ENCODE measurements around the gene MOSPD3. TPM values are rescaled to one million over a fixed set of nuclear protein-coding genes. Genes with fewer than 3 reads are reported as not detected.

The MOSPD3 gene
- polyA plus RNA-seq, 1 donor (not counting 4 experiments of a cell fraction or from before 2014, with no cell fraction given) = 5.5 TPM

GRCh38 chr7:100603726-100604027, 8.7 kb upstream of the MOSPD3 start:
- no peak overlapping the region for H3K9ac ChIP-seq (ENCODE audit: control insufficient read depth, extremely low read depth, insufficient read depth, low read length)
- H2AFZ ChIP-seq (ENCODE audit: control insufficient read depth, low read length) = peak overlapping the region; percentile 66
- no peak overlapping the region for H3K27ac ChIP-seq (ENCODE audit: control insufficient read depth, insufficient read depth, low read length)
- no peak for DNase-seq (ENCODE audit: low read depth, low spot score)
- peak overlapping the region; percentile 73 for H3K4me2 ChIP-seq (ENCODE audit: control insufficient read depth, extremely low read depth, insufficient read depth, low read depth, low read length)
- H3K79me2 ChIP-seq (ENCODE audit: control insufficient read depth, insufficient read depth, low read length) = no peaks in the 10 kb centered on the region
- TF ChIP-seq EZH2 (IDR thresholded peaks at IDR 0.05; ENCODE audit: low read length) = no peak
- TF ChIP-seq CTCF (optimal IDR thresholded peaks at IDR 0.05 in 1 of 3, IDR thresholded peaks at IDR 0.05 in 1 of 3, conservative IDR thresholded peaks at IDR 0.05 in 1 of 3; ENCODE audit: extremely low read depth in 1 of 3, insufficient read depth in 2 of 3, low read length in 3 of 3) = no peak
- H4K20me1 ChIP-seq (ENCODE audit: control insufficient read depth, extremely low read depth, insufficient read depth, low read length) = no peaks in the 10 kb centered on the region
- no peaks in the 10 kb centered on the region for H3K27me3 ChIP-seq (ENCODE audit: control insufficient read depth, extremely low read depth, insufficient read depth, low read length)
- H3K9me1 ChIP-seq (ENCODE audit: control insufficient read depth, extremely low read depth, insufficient read depth, low read length) = no peaks in the 10 kb centered on the region
- H3K36me3 ChIP-seq (ENCODE audit: control insufficient read depth in 2 of 2, extremely low read depth in 1 of 2, insufficient read depth in 2 of 2, low read length in 2 of 2) = no peaks in the 10 kb centered on the region
- dilution Hi-C loops (cut with MboI; ENCODE audit: extremely low pct_ligation_motif_present, low sequenced_read_pairs) = no loop called here
- H3K4me1 ChIP-seq (ENCODE audit: control insufficient read depth, extremely low read depth, insufficient read depth, low read length) = peaks cover 6% of the 10 kb centered on the region
- FAIRE-seq = no peak
- peak overlapping the region in 2 of 3 experiments; percentile 27 to 54 for H3K4me3 ChIP-seq (ENCODE audit: control insufficient read depth in 2 of 3, extremely low read depth in 1 of 3, insufficient read depth in 2 of 3, low read depth in 1 of 3, low read length in 3 of 3)
- no peaks in the 10 kb centered on the region for H3K9me3 ChIP-seq (ENCODE audit: control insufficient read depth, low read depth, low read length)

GRCh38 chr7:100604028-100604975, 8.0 kb upstream of the MOSPD3 start:
- H3K9me3 ChIP-seq (ENCODE audit: control insufficient read depth, low read depth, low read length) = no peaks in the 10 kb centered on the region
- FAIRE-seq = no peak
- H3K79me2 ChIP-seq (ENCODE audit: control insufficient read depth, insufficient read depth, low read length) = no peaks in the 10 kb centered on the region
- H3K9me1 ChIP-seq (ENCODE audit: control insufficient read depth, extremely low read depth, insufficient read depth, low read length) = no peaks in the 10 kb centered on the region
- no peak overlapping the region for H3K27ac ChIP-seq (ENCODE audit: control insufficient read depth, insufficient read depth, low read length)
- no peaks in the 10 kb centered on the region for H4K20me1 ChIP-seq (ENCODE audit: control insufficient read depth, extremely low read depth, insufficient read depth, low read length)
- H3K27me3 ChIP-seq (ENCODE audit: control insufficient read depth, extremely low read depth, insufficient read depth, low read length) = no peaks in the 10 kb centered on the region
- peak overlapping the region; percentile 54 to 73 (median 63) for H3K4me3 ChIP-seq (ENCODE audit: control insufficient read depth in 2 of 3, extremely low read depth in 1 of 3, insufficient read depth in 2 of 3, low read depth in 1 of 3, low read length in 3 of 3)
- H3K9ac ChIP-seq (ENCODE audit: control insufficient read depth, extremely low read depth, insufficient read depth, low read length) = peak overlapping the region; percentile 41
- no peak for DNase-seq (ENCODE audit: low read depth, low spot score)
- H3K36me3 ChIP-seq (ENCODE audit: control insufficient read depth in 2 of 2, extremely low read depth in 1 of 2, insufficient read depth in 2 of 2, low read length in 2 of 2) = no peaks in the 10 kb centered on the region
- H2AFZ ChIP-seq (ENCODE audit: control insufficient read depth, low read length) = peak overlapping the region; percentile 71
- TF ChIP-seq CTCF (optimal IDR thresholded peaks at IDR 0.05 in 1 of 3, IDR thresholded peaks at IDR 0.05 in 1 of 3, conservative IDR thresholded peaks at IDR 0.05 in 1 of 3; ENCODE audit: extremely low read depth in 1 of 3, insufficient read depth in 2 of 3, low read length in 3 of 3) = peak; percentile 25 to 49 (median 46)
- TF ChIP-seq EZH2 (IDR thresholded peaks at IDR 0.05; ENCODE audit: low read length) = no peak
- peak overlapping the region; percentile 88 for H3K4me2 ChIP-seq (ENCODE audit: control insufficient read depth, extremely low read depth, insufficient read depth, low read depth, low read length)
- H3K4me1 ChIP-seq (ENCODE audit: control insufficient read depth, extremely low read depth, insufficient read depth, low read length) = peaks cover 6% of the 10 kb centered on the region
- dilution Hi-C loops (cut with MboI; ENCODE audit: extremely low pct_ligation_motif_present, low sequenced_read_pairs) = no loop called here
